ENCODE measurements around the gene KRT85. TPM values are rescaled to one million over a fixed set of nuclear protein-coding genes. Genes with fewer than 3 reads are reported as not detected.

Gene KRT85
- total and polyA plus RNA-seq, 2 of the 13 experiments (the other 11 are each of a cell fraction or from before 2014, with no cell fraction given) = not detected

DNA sequence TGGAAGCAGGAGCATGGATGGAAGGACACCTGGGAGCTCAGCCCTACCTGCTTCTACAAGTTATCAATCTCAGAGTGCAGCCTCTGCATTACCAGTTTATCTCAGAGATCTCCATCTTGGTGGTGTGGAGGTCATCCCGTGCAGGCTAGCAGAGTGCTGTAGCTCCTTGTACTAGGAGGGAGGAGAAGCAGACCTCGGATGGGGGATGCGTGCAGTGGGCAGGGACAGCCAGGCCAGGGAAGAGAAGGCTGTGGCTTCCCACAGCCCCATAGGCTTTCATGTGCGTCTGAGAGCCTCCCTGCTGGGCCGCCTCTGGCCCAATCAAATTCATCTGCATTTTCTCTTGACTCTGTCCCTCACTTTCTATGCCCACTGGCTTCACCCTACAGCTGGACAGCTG lies 47.7 kb upstream of the KRT85 start (continued):
- TF ChIP-seq ZBTB40 (IDR thresholded peaks at IDR 0.05) (no peak), ZBTB40 (CRISPR knock-in tag; IDR thresholded peaks at IDR 0.05) (no peak), ZNF562 (CRISPR knock-in tag; IDR thresholded peaks at IDR 0.05; ENCODE audit: borderline replicate concordance) (no peak), POGZ (CRISPR knock-in tag; IDR thresholded peaks at IDR 0.05) (no peak), CHD4 (IDR thresholded peaks at IDR 0.05; ENCODE audit: borderline replicate concordance, low read length) (no peak), TP53 (CRISPR knock-in tag; conservative IDR thresholded peaks at IDR 0.05) (no peak)
- TF ChIP-seq, protein P1, sequence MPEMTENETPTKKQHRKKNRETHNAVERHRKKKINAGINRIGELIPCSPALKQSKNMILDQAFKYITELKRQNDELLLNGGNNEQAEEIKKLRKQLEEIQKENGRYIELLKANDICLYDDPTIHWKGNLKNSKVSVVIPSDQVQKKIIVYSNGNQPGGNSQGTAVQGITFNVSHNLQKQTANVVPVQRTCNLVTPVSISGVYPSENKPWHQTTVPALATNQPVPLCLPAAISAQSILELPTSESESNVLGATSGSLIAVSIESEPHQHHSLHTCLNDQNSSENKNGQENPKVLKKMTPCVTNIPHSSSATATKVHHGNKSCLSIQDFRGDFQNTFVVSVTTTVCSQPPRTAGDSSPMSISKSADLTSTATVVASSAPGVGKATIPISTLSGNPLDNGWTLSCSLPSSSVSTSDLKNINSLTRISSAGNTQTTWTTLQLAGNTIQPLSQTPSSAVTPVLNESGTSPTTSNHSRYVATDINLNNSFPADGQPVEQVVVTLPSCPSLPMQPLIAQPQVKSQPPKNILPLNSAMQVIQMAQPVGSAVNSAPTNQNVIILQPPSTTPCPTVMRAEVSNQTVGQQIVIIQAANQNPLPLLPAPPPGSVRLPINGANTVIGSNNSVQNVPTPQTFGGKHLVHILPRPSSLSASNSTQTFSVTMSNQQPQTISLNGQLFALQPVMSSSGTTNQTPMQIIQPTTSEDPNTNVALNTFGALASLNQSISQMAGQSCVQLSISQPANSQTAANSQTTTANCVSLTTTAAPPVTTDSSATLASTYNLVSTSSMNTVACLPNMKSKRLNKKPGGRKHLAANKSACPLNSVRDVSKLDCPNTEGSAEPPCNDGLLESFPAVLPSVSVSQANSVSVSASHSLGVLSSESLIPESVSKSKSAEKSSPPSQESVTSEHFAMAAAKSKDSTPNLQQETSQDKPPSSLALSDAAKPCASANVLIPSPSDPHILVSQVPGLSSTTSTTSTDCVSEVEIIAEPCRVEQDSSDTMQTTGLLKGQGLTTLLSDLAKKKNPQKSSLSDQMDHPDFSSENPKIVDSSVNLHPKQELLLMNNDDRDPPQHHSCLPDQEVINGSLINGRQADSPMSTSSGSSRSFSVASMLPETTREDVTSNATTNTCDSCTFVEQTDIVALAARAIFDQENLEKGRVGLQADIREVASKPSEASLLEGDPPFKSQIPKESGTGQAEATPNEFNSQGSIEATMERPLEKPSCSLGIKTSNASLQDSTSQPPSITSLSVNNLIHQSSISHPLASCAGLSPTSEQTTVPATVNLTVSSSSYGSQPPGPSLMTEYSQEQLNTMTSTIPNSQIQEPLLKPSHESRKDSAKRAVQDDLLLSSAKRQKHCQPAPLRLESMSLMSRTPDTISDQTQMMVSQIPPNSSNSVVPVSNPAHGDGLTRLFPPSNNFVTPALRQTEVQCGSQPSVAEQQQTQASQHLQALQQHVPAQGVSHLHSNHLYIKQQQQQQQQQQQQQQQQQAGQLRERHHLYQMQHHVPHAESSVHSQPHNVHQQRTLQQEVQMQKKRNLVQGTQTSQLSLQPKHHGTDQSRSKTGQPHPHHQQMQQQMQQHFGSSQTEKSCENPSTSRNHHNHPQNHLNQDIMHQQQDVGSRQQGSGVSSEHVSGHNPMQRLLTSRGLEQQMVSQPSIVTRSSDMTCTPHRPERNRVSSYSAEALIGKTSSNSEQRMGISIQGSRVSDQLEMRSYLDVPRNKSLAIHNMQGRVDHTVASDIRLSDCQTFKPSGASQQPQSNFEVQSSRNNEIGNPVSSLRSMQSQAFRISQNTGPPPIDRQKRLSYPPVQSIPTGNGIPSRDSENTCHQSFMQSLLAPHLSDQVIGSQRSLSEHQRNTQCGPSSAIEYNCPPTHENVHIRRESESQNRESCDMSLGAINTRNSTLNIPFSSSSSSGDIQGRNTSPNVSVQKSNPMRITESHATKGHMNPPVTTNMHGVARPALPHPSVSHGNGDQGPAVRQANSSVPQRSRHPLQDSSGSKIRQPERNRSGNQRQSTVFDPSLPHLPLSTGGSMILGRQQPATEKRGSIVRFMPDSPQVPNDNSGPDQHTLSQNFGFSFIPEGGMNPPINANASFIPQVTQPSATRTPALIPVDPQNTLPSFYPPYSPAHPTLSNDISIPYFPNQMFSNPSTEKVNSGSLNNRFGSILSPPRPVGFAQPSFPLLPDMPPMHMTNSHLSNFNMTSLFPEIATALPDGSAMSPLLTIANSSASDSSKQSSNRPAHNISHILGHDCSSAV (CRISPR knock-in tag; IDR thresholded peaks at IDR 0.05; ENCODE audit: borderline replicate concordance) = no peak
